ENCODE results near the gene VPS29. TPM values are rescaled to one million over a fixed set of nuclear protein-coding genes. Genes with fewer than 3 reads are reported as not detected.

VPS29 gene
- polyA plus RNA-seq, 1 experiment, result 170 TPM

- DNase-seq (ENCODE audit: low read depth, low spot score), result no peak
- ChIA-PET POLR2A (no interaction called here), CTCF (interaction anchor here (1.0 kb wide), 1 partner anchor 66 kb away, joined by 3 read pairs; no protein-coding TSS in a partner anchor)
- H3K9me3 ChIP-seq (ENCODE audit: control insufficient read depth, insufficient read depth, low read length), result no peaks in the 10 kb centered on the region
- TF ChIP-seq CTCF (IDR thresholded peaks at IDR 0.05; ENCODE audit: low read depth, low read length), result no peak
- H3K27ac ChIP-seq (ENCODE audit: low read depth, low read length), result peak overlapping the region; percentile 2
- H3K27me3 ChIP-seq (ENCODE audit: control insufficient read depth, insufficient read depth, low read length), result no peaks in the 10 kb centered on the region
- H3K4me3 ChIP-seq (ENCODE audit: low read depth, low read length), result no peak overlapping the region
These were observed 35.1 kb upstream of the VPS29 start for GRCh38 chr12:110536834-110537604.

DNA sequence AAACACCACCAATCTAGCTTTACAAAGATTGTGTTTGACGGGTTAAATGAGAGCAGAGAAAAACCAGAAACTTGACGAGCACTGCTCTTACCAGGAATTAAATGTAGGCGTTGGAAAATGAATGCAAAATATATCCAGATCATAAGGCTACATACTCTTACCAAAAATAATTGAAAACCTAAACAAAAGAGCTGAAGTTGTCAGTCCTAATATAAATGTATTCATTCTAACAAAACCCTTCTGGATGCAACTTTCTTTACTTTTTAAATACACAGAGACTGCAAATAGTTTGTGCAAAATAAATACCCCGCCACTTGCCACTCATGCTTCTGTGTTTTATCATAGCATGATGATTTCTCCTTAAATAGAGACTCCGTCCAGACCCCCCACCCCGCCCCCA, 32.9 kb upstream of the VPS29 start:
- DNase-seq (ENCODE audit: low read depth, low spot score), result no peak
- no peaks in the 10 kb centered on the region for H3K27me3 ChIP-seq (ENCODE audit: control insufficient read depth, insufficient read depth, low read length)
- TF ChIP-seq CTCF (IDR thresholded peaks at IDR 0.05; ENCODE audit: low read depth, low read length), result no peak
- CTCF ChIA-PET, result interaction anchor here (1.6 to 5.1 kb wide), 3 partner anchors 22 to 67 kb away, joined by 5 to 33 read pairs (median 16); partner anchors contain the start of gene FAM216A
- POLR2A ChIA-PET, result interaction anchor here (0.6 kb wide), 1 partner anchor 84 kb away, joined by 3 read pairs; the partner anchor contains the start of gene ARPC3
- no peaks in the 10 kb centered on the region for H3K9me3 ChIP-seq (ENCODE audit: control insufficient read depth, insufficient read depth, low read length)
- no peak overlapping the region for H3K4me3 ChIP-seq (ENCODE audit: low read depth, low read length)
- no peak overlapping the region for H3K27ac ChIP-seq (ENCODE audit: low read depth, low read length)

DNA sequence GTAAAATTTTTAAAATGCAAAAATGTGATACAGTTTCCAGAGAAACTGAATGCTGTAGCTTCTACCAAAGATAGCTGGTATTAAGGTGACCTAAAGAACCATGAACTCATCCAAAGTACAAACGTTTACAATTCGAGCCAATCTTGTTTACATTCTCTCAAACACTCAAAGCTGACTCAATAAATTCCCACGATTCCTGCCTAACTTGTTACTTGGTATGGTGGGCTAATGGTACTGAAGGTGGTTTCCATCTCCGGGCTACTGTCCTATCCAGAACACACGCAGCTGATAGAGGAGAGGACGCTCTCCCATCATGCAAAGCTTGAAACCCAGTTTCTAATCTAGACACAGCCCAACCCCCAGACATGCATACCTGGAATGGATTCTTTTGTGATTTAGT, 31.7 kb upstream of the VPS29 start:
- no peaks in the 10 kb centered on the region for H3K27me3 ChIP-seq (ENCODE audit: control insufficient read depth, insufficient read depth, low read length)
- peak; percentile 68 for DNase-seq (ENCODE audit: low read depth, low spot score)
- ChIA-PET POLR2A (interaction anchor here (0.9 to 1.3 kb wide), 2 partner anchors 10 to 15 kb away, joined by 3 to 4 read pairs; no protein-coding TSS in a partner anchor), CTCF (interaction anchor here (1.0 to 5.1 kb wide), 6 partner anchors 15 to 102 kb away, joined by 4 to 33 read pairs (median 6); partner anchors contain the start of gene FAM216A)
- no peaks in the 10 kb centered on the region for H3K9me3 ChIP-seq (ENCODE audit: control insufficient read depth, insufficient read depth, low read length)
- peak overlapping the region; percentile 63 for H3K27ac ChIP-seq (ENCODE audit: low read depth, low read length)
- TF ChIP-seq CTCF (IDR thresholded peaks at IDR 0.05; ENCODE audit: low read depth, low read length), result no peak
- no peak overlapping the region for H3K4me3 ChIP-seq (ENCODE audit: low read depth, low read length)

- Histone ChIP-seq H3K27me3 (ENCODE audit: control insufficient read depth, insufficient read depth, low read length) (no peaks in the 10 kb centered on the region), H3K4me3 (ENCODE audit: low read depth, low read length) (no peak overlapping the region), H3K27ac (ENCODE audit: low read depth, low read length) (no peak overlapping the region), H3K9me3 (ENCODE audit: control insufficient read depth, insufficient read depth, low read length) (no peaks in the 10 kb centered on the region)
- ChIA-PET CTCF (interaction anchor here (1.7 to 5.1 kb wide), 4 partner anchors 20 to 101 kb away, joined by 4 to 33 read pairs (median 11); no protein-coding TSS in a partner anchor), POLR2A (no interaction called here)
- no peak for TF ChIP-seq CTCF (IDR thresholded peaks at IDR 0.05; ENCODE audit: low read depth, low read length)
- no peak for DNase-seq (ENCODE audit: low read depth, low spot score)
These were observed 30.7 kb upstream of the VPS29 start for GRCh38 chr12:110532644-110533043.

- CTCF ChIA-PET, result interaction anchor here (1.1 to 5.1 kb wide), 4 partner anchors 12 to 70 kb away, joined by 3 to 33 read pairs (median 10); no protein-coding TSS in a partner anchor
- Histone ChIP-seq H3K27me3 (ENCODE audit: control insufficient read depth, insufficient read depth, low read length) (no peaks in the 10 kb centered on the region), H3K9me3 (ENCODE audit: control insufficient read depth, insufficient read depth, low read length) (no peaks in the 10 kb centered on the region), H3K27ac (ENCODE audit: low read depth, low read length) (no peak overlapping the region), H3K4me3 (ENCODE audit: low read depth, low read length) (no peak overlapping the region)
- no peak for DNase-seq (ENCODE audit: low read depth, low spot score)
- TF ChIP-seq CTCF (IDR thresholded peaks at IDR 0.05; ENCODE audit: low read depth, low read length), result no peak
- POLR2A ChIA-PET, result no interaction called here
These were observed 29.9 kb upstream of the VPS29 start for GRCh38 chr12:110531741-110532333.
